GM19240 (cell line): ENCODE measurements around the gene GARIN3.
"Not testable (repeated sequence)": the region's sequence is repeated elsewhere in the genome, so short reads cannot be mapped to it uniquely, and the experiment has no call there.

Experiments
- DNase-seq: peaks from one replicate; pipeline ENCODE4 v3.0.0; 2011; ENCODE audit warnings: low spot score; ENCODE audit not compliant: insufficient read length

The GARIN3 gene

DNA sequence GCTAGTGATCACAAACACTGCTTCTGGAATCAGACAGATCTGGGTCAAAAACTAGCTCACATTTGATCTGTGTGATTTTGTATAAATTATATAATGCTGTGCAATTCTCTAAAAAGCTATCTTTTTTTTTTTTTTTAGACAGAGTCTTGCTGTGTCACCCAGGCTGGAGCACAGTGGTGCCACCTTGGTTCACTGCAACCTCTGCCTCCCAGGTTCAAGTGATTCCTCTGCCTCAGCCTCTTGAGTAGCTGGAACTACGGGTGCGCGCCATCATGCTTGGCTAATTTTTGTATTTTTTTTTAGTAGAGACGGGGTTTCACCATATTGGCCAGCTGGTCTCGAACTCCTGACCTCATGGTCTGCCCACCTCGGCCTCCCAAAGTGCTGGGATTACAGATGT is 19.1 kb upstream of the GARIN3 start:
- DNase-seq: not testable (repeated sequence)

DNA sequence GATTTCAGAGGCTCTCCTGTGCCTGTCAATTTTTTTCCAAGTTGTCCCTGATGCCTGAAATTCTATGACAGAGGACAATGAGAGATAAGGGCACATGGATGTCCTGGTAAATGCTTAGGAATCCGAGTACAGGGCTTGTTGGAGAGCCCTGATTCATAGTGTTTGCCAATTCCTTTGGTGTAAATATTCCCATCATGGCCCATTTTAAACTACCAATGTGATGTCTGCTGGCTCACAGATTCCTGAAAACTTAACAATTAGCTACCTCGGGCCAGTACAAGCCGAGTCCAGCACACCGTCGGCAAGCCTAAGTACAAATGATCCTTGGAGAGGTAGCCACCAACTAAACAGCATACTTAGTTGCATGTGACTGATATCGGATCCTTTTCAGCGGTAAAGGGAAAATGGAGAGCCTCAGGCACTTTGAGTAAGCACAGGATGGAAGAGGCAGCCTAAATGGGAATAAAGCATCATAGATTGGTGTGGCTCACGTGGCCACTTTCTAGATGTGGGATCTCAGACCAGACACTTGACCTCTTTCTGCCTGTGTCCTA is 18.1 kb upstream of the GARIN3 start:
- no peak for DNase-seq

DNA sequence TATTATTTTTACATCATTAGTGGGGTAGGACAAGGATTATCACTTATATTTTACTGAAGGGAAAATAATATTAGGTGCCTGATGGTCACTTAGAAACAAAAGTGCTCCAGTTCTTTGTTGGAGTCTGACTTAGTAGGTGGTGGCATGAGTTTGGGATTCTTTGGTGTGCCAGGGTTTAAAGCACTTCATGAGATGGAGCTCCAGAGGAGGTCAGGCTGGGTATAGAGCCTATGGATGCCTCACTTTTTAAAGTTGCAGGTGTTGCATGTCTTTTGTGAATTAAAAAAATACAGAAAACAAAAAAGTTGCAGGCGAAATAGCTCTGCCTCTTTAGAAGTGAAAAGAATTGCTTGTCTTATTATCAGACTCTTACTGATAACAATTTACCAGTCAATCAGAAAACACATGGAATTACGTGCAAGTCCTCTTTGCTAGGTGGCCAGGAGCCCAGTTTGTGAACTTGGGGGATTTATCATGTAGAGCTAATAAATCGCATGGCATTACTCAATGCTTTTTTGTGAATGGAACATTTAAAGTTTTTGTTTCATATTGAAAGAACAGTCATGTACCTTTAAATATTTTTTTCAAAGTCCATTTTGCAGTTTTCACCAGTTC is 16.2 kb upstream of the GARIN3 start:
- no peak for DNase-seq

DNA sequence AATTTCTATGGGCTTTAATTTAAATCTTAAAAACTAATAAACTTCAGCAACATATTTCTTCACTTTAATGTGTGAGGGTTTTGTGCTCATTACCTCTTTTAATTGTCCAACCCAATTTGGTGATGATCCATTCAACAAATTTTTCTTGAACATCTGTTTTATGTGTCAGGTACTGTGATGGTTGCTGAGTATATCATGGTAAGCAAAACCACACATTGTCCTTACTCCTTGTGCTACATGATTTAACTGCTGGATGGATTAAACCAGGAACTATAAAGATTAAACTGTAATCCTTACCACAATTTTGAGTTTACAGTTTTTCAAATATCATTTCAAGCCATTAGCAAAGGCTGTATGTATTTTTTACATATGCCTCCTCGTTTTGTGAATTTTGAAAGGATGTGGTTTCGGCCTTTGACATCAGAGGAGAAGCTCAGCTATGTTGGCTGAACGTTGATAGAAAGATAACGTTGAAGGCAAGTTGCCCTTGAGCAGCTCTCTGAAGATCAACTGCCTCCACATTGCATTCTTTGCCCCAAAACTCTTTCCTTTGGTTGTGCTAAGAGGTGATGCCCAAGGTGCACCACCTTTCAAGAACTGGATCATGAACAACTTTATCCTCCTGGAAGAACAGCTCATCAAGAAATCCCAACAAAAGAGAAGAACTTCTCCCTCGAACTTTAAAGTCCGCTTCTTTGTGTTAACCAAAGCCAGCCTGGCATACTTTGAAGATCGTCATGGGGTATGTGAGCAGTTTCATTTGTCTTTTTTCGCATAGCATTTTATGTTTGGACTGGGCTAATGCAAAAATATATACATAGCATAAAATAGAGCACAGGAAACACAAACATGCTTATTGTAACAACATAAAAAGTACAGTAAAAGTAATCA is 14.6 kb upstream of the GARIN3 start, which contains the start of gene ITK:
ITK (plus strand) TSS at position 467 of the 891 bp plus-strand sequence; CDS start at position 605, 138 bp downstream.
- DNase-seq: no peak

DNA sequence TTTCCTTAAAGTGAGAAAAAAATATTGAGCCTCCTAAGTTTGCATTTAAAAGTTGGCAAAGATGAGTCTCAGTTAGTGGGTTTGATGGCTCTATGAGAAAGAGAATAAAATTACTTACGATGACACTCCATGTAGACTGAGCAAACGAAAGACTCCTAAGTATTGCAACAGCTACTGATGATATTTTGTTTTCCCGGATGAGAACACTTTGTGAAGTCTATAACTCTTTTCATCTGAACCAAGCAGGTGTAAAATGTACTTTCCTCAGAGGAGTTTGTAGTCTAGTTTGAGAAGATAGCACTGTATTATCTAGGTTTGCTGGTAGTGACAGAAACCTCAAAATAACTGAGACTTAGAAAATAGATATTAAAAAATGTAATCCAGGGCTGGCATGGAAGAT is 12.9 kb upstream of the GARIN3 start:
- no peak for DNase-seq

DNA sequence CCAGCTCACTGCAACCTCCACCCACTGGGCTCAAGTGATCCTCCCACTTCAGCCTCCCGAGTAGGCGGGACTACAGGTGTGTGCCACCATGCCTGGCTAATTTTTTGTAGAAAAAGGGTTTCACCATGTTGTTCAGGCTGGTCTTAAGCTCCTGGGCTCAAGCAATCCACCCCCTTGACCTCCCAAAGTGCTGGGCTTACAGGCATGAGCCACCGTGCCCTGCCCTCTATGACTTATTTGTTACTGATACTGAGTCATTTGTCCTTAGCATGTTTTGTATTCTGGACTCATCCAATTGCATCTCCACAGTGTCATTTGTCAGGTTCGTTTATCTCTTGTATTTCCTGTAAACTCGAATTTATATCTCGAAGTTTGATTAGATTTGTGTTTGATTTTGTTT is 11.9 kb upstream of the GARIN3 start:
- DNase-seq: no peak

DNA sequence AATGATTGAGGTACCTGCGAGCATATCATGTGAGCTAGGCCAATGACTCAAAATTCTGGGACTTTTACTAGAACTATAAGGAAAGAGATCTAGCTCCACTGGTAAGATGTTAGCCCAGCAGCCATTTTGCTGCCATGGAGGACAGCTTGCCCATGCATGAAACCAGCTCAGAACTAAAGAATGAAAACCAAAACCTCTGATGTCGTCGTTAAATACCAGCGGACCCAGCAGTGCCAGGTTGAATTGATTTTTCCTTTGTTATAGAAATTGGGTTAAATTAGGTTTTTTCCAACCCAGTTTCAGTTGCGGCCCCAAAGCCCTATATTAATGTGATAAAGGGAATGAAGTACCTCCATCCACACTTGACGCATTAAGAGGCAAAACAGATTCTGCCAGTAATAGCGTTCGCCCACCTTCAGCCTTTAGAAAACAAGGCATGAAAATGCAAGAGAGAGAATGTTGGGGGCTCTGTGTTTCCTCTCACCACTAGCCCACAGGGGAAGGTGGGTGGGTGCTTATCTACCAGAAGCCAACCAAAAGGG is 9.1 kb upstream of the GARIN3 start:
- DNase-seq: no peak

DNA sequence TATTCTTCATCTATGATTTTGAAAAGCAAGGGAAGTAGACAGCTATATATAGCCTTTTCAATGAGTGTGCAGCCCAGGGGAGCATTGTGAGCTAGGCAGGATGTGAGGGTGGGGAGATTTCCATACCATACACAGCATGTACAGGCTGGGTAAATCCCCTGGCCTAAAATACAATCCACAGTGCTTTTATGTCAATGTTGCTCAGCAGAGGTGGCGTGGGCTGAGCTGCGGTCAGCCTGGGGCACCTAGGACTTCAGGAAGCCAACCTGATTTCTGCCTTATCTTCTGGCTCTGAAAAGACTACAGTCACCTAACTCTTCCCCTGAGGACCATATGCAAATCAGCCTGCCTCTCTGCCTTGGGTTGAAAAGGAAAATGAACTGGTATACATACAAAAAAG is 6.3 kb upstream of the GARIN3 start:
- peak; percentile 51 for DNase-seq

DNA sequence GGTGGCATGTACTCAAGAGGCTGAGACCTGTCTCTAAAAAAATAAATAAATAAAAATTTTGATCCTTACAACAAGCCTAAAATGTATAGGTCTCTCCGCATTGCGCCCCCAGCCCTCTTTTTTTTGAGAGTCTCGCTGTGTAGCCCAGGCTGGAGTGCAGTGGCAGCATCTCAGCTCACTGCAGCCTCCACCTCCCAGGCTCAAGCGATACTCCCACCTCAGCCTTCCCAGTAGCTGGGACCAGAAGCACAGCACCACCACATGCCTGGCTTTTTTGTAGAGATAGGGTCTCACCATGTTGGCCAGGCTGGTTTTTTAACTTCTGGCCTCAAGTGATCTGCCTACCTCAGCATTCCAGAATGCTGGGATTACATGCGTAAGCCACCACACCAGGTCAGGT is 2.2 kb upstream of the GARIN3 start:
- no peak for DNase-seq

DNA sequence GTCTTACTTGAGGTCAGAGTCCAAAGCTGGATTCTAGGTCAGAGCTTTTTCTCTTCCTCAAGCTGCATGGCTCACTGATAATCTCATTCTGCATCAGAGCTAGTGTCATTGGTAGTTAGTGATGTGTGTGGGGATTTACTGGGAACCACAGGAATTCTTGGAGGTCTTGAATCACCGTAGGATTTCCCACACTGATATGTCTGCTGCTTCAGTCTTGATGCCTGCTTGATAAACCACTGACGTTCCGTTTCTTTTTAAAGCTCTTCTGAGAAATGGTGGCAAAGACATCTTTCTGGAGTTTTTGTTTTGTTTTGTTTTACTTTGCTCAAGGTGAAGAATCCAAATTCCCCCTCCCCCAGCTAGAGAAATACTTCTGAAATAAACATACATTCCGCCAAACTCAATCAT is 1.2 kb upstream of the GARIN3 start:
- DNase-seq: no peak

DNA sequence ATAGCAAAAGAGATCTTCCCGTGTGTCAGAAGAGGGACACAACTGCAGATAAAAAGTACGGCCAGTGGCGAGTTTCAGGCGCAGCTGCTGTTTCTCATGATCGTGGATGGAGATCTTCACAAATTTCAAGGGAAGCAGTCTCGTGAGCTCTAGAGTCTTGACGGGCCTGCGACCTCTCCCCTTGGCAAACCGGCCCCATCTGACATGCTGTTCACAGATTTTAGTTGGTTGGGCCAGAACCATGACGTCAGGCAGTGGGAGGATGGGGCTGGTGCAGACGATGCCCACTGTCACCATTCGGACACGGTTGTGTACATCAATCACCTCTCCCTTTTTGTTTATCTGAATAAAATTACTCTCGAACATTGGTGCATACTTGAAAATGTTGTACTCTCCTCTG is 396 bp downstream of the GARIN3 start:
- no peak for DNase-seq

DNA sequence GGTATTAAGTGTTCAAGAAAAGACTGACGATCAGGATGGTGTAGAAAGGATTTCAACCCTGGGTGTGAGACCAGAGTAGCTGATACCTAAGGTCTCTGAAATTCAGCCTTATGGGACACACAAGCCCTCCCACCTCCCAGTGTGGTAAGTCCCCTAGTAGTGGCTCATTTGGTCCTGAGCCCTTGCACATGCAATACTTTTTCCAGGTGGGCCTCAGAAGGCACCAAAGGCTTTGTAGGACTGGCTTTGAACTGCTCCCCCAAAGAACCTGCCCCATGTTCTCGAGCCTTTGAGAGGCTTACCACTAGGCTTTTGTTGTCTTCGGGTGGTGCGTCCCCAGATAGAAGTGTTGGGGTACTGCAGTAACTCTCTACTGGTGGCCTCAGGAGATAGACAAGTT is 803 bp downstream of the GARIN3 start:
- no peak for DNase-seq

DNA sequence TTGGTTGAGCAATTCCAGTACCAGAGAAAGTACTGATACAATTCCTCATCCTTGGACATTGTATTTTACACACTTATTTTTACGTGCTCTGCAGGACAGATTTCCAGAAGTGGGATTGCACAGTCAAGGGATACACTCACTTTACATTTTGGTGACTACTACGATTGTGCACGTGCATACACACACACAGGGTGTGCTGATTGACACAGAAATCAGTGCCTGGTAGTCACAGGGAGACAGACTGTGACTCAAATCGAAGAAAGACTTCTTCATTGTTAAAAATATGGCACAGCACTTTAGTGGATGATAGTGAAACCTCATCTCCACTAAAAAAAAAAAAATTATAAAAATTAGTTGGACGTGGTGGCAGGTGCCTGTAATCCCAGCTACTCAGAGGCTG is 1.5 kb downstream of the GARIN3 start:
- DNase-seq: no peak

DNA sequence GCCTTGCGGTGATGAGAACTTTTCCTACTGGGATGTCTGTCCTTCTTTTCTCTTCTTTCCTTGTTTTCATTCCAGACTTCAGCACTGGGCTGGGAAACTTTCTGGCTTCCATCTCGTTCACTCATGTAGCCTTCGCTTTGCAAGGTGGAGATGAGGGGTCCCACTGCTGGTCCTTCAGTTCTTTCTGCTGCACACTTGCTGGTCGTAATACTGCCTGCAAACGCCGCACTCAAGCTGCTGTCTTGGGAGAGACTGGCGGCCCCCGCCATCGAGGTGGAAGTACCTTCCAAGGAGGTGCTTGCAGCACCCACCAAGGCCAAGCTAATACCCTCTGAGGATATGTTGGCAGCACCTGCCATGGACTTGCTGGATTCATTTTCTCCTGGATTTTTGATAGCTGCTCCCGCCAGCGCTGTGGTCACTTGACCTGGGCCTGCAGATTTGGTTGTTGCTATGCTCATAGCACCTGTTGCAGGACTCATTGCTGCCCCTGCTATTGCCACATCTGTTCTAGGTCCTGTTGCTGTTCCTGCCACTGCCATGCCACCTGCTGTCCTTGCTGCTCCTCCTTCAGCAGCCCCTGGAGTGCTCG is 3.0 kb downstream of the GARIN3 start:
- DNase-seq: no peak

DNA sequence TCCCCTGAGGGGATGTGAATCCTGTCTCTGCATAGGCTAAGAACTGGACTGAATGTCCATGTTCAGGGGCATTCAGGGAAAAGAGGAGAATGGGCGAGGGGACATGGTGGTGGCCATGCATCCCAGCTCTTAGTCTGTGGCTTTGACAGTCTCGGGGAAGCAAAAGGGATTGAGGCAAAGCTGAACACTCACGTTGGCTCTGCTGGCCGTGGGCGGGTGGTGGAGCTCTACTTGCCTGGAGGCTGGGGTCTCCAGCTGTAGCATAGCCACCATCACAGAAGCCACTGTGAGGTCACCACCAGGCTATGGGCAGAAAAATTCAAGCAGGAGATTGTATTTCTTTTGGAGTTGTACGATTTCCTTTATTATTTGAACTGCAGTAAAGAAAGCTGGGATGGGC is 4.1 kb downstream of the GARIN3 start:
- no peak for DNase-seq

DNA sequence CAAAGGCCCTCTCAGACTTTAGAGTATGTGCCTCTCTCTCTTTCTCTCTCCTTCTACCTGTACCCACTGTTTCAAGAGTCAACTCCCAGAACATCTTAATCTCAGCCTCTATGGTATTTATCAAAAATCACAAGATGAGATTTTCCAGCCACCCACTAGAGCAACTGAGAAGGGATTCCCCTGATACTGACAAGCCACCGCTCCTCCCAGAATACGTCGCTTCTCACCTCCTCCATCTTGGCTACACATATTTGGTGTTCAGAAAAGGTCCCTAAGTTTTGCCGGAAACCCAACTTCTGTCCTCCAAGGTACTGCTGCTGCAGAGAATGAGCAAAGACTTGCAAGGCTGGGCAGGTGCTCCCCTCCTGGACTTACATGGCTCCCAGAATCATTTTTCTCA is 6.1 kb downstream of the GARIN3 start:
- DNase-seq: no peak

DNA sequence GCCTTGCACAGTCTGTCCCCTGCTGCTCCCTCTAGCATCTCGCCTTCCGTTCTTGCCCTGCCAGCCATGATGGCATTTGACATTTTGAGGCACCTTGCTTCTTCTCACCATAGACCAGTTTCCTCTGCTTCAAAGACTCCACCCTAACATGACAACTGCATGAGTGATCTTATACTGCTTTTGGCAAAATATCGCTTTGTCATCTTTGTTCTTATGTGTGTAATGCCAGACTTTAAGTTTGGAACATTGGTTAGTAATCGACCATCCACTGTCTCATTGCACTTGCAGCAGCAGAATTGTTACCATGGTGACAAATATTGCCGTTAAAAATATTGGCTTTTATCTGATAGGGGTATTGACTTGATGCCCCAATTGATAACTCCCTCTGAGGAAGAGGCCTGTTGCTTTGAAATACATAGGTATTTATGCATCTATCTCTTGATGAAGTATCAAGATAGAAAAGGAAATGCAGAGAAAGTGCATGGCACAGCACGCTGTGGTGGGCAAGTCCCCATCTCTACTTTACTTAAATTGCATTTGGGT is 6.8 kb downstream of the GARIN3 start:
- DNase-seq: no peak

DNA sequence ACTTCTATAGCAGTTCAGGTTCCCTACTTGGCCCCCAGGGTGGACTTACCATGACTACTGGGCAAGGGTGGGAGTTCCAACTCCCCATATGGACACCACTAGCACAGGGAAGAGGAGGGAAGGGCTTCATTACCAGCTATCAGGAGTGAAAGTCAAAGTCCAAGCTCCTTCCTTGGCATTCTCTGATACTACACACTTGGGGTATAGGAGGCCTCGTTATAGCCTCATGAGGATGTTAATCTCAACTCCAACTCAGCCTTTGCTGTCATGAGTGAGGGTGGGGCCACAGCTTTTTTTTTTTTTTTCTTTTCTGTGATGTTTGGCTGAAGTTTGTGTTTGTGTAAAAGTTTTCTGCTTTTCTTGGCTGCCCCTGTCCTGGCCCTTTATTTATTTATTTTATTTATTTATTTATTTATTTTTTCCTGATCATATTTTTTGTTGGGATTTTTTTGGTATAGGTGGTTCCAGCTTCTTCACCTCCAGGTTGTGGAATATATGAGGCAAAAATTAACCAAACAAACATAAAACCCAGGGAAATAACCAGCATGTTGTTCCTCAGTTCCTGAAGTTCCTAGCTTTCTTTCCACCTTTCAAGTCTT is 8.7 kb downstream of the GARIN3 start:
- DNase-seq: no peak

DNA sequence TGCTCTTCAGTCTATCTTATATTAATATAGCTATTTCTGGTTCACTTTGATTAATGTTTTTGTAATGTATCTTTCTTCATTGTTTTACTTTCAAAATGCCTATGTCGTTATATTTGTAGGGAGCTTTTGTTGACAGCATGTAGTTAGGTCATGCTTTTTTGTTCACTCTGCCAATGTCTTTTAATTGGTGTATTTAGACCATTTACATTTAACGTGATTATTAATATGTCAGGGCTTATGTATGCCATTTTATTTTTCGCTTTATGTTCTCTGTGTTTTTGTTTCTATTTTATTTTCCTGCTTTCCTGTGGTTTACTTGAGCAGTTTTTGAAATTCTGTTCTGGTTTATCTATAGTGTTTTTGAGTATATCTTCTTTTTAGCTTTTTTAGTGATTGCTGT is 10.8 kb downstream of the GARIN3 start:
- no peak for DNase-seq

DNA sequence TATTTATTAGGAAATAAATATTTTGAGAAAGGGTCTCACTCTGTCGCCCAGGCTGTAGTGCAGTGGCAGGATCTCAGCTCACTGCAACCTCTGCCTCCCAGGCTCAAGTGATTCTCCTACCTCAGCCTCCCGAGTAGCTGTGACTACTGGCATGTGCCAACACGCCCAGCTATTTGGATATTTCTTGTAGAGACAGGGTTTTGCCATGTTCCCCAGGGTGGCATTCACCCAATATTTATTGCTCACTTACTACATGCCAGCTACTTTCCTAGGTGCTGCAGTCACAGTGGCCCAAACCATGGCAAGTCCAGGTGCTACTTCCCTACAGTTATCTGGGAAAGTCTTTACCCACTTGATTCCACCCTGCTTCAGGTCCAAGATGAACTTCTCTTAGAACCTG is 15.1 kb downstream of the GARIN3 start:
- DNase-seq: no peak
